Measurements from ENCODE around the gene AGXT.

The AGXT gene

GRCh38 chr2:240868286-240869108 lies at the start of gene AGXT:
Gene AGXT (plus strand): TSS chr2:240868824. CDS start chr2:240868866, 42 bp downstream.
- DNase-seq: no peak

DNA sequence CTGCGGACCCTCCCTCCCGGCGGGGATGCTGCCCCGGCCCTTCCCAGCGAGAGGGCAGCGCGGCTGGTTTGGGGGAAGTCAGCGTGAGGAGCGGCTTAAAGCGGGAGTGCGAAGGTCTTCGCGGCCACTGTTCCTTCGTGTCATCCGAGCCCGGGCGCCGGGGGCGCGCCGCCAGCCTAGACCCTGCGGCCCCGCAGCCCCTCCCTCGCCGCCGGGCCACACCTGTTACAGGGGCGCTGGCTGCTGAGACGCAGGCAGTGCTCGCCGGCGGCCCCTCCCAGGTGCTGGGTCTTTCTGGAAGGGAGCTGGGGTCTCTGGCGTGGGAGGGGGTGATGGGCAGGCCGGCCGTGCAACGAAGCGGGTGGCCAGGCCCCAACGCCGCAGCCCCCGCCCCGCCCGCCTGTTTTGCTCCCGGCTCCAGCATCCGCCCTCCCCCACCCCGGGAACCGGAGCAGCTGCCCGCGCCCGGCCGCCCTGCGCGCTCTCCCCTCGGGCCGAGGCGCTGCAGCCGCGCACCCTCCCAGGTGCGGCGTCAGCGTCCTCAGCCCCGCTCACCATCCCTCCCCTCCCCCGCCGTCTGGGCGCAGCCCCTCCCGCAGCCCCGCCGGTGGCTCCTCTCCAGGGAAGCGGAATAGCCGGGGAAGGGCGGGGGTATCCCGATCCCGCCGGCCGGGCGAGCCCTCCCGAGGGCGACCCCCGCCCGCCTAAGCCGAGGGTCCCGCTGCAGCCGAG lies 49.3 kb upstream of the AGXT start:
- DNase-seq: peak; percentile 64

GRCh38 chr2:240819858-240820606 lies 48.6 kb upstream of the AGXT start, which contains the start of gene KIF1A:
Gene KIF1A (minus strand): TSS chr2:240820219. CDS start chr2:240797752, 22,467 bp downstream.
- DNase-seq: peak; percentile 93

DNA sequence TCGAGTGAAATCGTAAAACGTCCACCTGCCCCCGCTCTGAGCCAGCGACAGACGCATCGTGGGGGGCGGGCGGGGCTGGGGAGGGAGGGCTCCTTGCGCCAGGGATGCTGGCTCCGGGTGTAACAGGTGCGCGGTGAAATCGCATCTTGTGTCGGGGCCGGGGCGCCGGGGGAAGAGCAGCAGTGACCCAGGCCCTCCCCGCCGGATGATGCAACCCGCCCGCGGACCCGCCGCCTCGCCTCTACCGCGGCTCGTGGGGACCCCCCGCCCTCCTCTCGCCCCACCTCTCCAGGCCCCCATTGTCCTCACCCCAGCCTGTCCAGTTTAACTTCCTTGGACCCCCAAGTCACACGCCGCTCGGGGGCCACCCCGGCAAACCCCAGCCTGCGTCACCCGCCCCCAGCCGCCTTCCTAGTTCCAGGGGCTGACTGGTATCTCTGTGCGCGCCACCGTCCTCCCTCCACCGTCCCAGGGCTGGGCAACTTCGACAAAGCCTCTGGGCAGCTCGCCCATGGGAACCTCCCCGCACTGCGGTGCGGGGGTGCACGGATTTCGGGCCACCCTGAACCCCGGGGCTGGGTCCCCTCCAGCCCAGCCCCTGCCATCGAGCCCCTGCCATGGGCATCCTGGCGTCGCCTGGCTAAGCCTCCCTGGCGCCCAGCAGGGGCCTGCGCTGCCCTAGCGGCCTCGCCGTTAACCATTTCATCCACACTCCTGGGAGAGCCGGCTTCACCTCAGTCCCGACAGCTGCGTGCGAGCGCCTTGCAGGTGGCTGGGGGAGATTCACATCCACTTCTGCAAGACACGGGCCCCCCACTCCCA lies 47.8 kb upstream of the AGXT start:
- peak; percentile 81 for DNase-seq

DNA sequence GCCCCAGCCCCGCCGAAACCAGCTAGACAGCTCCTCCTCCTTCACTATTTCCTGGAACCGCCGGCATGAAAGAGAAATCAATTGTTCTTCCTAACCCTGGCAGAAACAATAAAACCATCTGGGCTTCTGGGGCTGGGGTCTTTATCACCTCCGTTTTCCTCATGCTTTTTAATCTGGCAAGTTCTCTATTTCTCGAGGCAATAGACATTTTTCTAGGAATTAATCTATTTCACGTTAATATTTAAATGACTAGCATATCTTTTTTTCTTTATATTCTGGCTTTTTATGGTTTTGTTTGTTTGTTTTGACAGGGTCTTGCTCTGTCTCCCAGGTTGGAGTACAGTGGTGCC lies 47.2 kb upstream of the AGXT start:
- no peak for DNase-seq

DNA sequence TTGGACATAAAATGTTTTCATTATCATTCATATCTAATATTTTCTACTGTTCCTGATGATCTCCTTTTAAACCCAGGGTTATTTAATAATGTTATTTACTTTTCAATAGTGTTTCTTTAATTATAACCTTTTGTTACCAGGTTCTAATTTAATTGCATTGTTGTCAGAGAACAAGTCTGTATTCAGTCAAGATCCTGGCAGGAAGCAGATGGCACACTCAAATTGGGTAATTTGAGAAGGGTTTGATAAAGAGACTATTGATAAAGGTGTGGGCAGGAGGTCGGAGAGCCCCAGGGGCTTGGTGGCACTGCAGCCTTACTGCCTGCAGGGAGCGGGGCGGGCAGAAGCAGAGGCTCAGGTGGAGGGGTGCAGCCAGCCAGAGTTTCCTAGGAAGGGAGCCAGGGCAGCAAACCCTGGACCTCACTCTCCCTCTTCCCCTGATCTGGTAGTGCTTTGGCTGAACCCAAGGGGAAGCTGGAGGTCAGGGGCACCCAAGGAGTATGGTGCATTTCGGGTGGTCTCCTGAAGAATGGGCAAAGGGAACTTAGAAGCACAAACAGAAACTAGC lies 46.3 kb upstream of the AGXT start:
- peak; percentile 19 for DNase-seq

DNA sequence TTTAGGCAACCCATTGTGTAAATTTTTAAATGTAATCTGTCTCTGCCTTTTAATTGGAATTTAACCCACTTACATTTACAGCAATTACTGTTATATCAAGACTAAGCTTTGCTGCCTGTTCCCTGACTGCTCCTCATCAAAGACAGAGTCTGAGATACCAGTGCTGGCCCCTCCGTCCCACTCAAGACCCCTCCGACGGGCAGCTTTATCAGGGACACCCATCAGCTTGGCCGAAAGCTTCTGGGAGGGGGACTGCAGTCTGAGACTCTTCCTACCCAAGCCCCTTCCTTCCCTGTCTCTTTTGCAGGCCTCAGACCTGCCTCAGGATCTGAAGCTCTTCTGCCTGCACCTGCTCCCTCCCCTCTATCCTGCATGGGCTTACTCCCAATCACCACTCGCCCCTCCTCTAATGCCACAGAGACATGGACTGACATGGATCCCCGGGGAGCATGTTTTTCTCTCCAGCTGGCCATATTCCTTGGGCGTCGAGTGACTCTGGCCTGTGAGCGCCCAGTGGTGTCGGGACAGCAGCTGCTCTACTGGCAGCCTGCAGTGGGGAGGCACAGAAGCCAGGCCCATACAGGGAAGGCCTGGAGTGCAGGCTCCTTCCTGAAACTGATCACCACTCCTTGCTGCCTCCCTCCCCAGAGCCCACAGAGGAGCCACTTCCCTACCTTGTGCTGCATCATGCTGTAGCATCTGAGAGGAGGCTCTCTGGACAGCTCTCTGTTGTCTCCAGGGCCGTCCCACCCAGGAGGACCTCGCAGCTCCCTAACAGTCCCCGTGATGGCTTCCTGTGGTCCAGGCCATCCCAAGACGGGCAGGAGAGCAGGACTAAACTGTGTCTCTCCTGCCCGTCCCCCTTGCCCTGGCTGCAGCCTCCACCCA lies 44.9 kb upstream of the AGXT start:
- no peak for DNase-seq

DNA sequence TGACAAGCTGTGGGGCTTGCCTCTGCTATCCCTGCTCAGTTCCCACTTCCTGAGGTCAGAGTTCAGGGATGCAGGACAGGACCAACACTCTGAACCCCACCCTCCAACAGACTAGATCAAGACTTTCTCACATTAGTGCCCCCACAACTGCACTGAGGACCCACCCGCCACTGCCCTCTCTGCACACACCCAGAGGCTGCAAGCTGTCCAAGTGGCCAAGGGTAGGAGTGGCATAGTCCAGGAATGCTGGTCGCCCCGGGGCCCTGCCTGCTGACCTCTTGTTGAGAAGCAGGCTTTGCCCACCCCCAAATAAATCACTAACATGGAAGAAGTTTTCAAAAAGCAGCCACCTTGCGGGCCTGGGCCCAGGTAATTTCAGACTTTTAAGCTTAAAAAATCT lies 43.1 kb upstream of the AGXT start:
- DNase-seq: no peak

DNA sequence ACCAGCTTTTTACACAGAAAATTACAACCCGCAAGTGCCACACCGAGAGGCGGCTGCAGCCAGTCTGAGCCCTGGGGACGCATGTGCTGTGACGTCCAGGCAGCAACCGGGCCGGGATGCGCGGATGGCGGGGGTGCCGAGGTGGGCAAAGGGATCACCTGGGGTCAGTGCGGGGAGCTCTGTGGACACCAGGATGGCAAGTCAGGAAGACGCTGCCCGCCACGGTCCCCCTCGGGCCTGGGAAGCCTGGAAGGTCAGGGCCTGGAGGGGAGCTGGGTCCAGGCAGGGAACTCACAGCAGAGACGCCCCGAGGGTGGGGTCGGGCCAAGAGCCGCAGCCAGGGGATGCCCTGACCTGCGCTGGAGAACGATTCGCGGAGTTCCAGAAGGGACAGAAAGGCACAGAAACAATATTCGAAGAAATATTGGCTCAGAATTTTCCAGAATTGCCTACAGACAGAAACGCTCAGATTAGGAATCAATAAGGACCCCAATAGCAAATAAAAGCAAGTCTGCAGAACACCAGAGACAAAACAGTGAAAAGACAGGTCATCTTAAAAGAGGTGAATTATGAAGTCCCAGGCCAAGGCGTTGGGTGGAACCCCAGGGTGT lies 36.9 kb upstream of the AGXT start:
- no peak for DNase-seq

DNA sequence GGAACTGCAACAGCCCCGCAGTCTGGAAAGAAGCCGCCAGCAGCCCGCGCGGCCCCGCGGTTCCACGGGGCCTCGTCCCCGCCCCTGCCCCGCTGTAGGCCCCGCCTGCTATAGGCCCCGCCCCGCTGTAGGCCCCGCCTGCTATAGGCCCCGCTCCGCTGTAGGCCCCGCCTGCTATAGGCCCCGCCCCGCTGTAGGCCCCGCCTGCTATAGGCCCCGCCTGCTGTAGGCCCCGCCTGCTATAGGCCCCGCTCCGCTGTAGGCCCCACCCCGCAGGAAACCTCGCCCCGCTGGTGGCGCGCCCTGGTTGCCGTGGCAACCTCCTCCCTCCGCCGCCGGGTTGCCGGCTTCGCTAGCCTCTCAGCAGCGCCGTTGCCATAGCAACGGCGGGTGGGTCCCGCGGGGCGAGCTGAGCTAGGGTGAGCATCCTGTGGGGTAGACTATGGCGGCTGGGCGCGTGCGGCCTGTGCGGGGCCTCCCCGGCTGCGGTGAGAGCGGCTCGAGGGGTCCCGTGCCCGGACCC lies 36.4 kb upstream of the AGXT start:
- peak; percentile 98 for DNase-seq

GRCh38 chr2:240832921-240833494 lies 35.6 kb upstream of the AGXT start:
- peak; percentile 25 for DNase-seq

DNA sequence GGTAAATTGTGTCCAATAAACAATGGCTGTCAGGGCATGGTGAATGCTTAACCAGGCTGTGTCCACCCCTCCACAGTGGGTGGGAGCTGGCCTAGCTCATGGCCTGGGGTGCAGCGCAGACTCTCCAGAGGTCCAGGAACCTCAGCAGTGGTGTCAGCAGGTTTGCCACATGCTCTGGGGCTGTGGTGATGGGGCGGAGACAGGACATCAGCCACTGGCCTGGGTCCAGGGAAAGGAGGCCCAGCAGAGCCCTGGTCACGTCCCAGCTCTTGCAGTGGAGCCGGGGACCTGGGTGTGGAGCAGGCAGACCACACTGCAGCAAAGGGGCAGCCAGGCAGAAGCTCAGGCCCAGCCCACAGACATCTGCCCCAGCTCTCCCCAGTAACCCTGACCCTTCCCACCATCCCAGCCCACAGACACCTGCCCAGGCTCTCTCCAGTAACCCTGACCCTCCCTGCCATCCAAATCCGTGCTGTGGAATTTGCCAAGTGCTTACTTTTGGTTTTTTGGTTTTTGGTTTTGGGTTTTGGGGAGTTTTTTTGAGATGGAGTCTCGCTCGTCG lies 34.8 kb upstream of the AGXT start:
- no peak for DNase-seq

DNA sequence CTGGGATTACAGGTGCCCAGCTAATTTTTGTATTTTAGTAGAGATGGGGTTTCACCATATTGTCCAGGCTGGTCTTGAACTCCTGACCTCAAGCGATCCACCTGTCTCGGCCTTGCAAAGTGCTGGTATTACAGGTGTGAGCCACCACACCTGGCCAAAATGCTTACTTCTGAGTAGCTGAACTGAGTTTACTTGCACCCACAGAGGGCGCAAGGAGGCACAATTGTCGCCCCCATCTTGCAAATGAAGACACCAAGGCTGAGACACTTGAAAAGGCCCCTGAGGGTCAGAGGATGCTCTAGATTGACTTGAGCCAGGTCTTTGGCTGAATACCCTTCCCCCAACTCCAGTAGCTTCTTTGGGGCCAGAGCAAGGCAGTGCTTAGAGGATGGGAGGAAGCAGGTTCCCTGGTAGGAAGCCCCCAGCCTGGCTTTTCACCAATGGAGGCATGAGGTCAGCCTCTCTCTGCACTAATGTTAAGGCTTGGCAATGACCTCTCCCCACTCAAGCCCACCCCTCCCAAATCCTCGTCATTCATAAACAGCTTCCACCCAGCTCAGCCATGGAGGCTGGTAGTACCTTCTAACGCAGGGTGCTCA lies 34.1 kb upstream of the AGXT start:
- DNase-seq: no peak

DNA sequence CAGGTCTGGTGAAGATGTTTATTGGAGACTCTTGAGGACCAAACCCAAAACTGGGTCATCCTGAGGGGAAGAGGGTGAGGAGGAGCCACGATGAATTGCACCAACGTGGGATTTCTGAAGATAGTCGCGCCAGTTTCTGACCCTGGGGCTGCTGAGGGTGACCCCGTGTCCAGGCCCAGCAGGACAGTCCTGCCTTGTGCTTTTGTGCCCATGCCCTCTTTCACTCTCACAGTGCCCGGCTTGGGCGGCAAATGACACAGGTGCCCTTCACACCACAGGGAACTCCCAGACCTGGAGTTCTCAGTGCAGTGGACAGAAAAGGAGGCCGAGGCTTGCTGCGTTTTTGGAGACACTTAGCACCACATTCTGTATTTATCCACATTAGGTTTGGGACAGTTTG lies 33.1 kb upstream of the AGXT start:
- no peak for DNase-seq

DNA sequence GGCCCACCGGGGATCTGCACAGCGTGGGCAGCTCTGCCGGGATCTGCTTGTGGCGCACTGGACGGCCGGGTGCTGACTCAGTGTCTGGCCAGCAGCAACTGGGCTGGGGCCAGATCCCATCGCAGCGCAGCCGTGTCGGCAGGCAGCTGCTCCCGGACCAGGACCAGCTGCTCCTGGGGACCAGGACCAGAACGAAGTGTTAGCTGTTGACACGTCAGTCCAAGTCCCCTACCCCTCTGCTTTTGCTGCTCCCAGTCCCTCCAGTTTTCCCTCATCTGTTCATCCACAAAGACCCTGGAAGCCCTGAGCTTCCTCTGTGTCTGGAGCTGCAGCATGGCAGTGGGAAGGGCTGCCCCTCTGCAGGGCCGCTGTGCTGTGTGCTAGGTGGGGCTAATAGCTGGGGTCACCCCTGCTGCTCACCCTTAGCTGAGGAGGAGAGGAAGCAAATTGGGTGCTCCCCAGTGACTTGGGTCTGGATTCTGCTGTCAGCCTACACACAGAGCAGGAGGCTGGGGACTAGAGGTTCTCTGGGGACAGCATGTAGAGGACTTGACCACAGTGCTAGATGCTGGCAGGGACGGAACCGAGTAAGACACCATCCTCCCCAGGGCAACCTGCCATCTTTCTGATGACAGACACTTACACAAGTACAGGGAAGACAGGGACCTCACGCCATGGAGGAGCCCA lies 31.7 kb upstream of the AGXT start:
- DNase-seq: no peak

- DNase-seq: no peak
Measured at GRCh38 chr2:240837621-240838020, 31.0 kb upstream of the AGXT start.

- DNase-seq: no peak
Measured at GRCh38 chr2:240839152-240840143, 29.2 kb upstream of the AGXT start.
